NT2/D1 (cell line): ENCODE results near the gene KCNG2.

Experiments
- SUZ12 ChIP-seq: IDR thresholded peaks from 2 replicates; pipeline ENCODE4 v1.6.1; 2011; ENCODE audit not compliant: insufficient read length, insufficient read depth; ENCODE audit errors: extremely low read depth
- YY1 ChIP-seq: IDR thresholded peaks from 2 replicates; pipeline ENCODE4 v1.6.1; 2011; ENCODE audit not compliant: insufficient read length, insufficient read depth
- ZNF274 ChIP-seq: IDR thresholded peaks from 2 replicates; pipeline ENCODE4 v1.6.1; 2011; ENCODE audit warnings: mild to moderate bottlenecking, low read depth, low read length

- TF ChIP-seq ZNF274 (no peak), YY1 (no peak), SUZ12 (no peak)
These were observed 63.9 kb downstream of the KCNG2 start for GRCh38 chr18:79861687-79862086.
